Measurements from ENCODE around the gene BRMS1.

BRMS1 gene

GRCh38 chr11:66297610-66298009 is 47.3 kb downstream of the BRMS1 start:
- DNase-seq = no peak

GRCh38 chr11:66294626-66295620 is 50.0 kb downstream of the BRMS1 start:
- DNase-seq = no peak

GRCh38 chr11:66293777-66294625 is 50.9 kb downstream of the BRMS1 start:
- DNase-seq = no peak

DNA sequence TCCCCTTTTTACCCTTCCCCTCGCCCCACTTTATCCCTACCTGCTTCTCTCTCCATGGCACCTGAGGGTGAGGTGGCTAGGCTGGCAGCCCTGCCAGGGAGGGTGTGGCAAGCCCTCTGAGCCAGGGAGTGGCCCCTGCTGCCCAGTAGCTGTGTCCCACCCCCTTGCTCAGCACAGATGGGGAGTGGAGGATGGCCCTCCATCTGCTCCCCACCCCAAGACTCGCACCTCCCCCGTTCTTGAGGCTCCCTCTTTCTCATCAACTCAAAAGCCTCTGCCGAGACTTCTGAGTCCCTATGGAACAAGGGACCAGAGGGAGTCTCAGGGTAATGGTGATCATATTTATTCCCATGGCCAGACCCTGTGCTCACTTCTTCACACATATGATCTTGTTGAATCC is 51.6 kb downstream of the BRMS1 start:
- no peak for DNase-seq

- DNase-seq = no peak
Observed at GRCh38 chr11:66292543-66293332, 52.2 kb downstream of the BRMS1 start.

- DNase-seq = no peak
Observed at GRCh38 chr11:66291706-66292542, 53.0 kb downstream of the BRMS1 start, which contains the start of gene TMEM151A. Gene TMEM151A (plus strand): TSS chr11:66291894. CDS start chr11:66292014, 120 bp downstream.

DNA sequence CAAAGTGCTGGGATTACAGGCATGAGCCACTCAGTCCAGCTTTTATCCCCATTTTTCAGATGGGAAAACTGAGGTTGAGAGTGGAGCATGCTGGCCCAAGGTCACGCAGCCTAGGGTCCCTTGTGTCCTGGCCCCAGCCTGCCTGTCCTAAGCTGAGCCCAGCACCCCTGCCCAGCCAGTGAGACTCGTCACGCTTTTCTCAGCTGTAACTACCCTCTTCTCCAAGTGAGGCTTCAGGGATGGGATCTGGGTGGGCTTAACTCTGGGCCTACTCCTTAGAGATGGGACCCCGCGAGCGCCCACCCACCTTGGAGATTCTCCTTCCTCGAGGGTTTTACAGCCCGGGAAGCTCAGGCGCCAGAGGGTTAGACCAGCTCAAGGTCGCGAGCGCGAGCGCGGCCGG is 53.6 kb downstream of the BRMS1 start:
- no peak for DNase-seq

DNA sequence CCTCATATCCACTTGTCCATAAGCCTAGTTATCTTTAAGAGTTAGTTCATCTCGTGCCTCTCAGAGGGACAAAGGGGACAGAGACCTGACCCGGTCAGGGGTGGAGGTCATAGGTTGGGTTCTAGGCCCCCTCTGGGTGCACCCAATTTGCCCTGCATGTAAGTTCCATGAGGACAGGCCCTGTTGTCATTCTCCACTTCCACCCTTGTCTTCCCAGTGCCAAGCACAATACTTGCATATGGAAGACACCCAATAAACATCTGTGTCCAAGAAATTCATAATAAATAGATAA is 54.6 kb downstream of the BRMS1 start:
- no peak for DNase-seq

GRCh38 chr11:66289548-66290329 is 55.2 kb downstream of the BRMS1 start:
- DNase-seq = peak; percentile 55

- peak; percentile 96 for DNase-seq
Observed at GRCh38 chr11:66288671-66289547, 56.0 kb downstream of the BRMS1 start, which contains the start of gene YIF1A. Gene YIF1A (minus strand): TSS chr11:66289143. CDS start chr11:66288985, 158 bp downstream.

DNA sequence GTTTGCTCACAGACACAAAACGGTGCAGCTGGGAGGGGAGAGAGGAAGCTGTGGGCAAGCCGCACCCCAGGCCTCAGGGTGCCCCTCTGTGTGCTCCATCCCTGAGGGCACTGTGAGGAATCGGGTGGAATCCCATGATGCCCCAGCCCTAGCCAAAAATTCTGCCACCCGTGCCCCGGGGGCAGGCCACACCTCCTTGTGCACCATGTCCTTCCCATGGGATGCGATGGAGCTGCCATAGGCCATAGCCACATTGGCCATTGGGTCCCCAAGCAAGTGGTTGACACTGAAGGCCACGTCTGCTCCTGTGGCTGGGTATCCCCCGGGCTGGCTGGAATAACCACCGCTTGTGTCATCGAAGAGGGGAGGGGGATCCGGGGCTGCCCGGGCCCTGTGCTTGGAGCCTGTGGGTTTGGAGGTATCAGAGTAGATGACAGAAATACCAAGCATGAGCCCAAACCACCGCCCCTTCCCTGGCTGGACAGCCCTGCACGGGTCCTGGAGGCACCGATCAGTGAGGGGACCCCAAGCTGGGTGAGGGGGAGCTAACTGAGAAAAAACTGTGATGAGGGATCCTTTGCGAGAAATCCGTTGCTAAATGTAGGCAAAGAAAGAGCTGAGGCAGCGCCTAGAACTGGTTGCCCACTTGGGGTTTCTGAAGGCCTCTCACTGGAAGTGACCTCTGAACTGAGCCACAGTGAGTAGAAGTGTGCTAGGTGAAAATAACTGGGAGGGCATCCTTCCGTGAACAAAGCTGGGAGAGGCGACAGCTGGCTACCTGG is 56.8 kb downstream of the BRMS1 start:
- DNase-seq = no peak
